ENCODE data around the gene SLC24A3. TPM values are rescaled to one million over a fixed set of nuclear protein-coding genes. Genes with fewer than 3 reads are reported as not detected.

The SLC24A3 gene
- total RNA-seq, 1 experiment from 2014 or later = 0.34 TPM

- Histone ChIP-seq H3K27ac (no peak overlapping the region), H3K4me3 (no peak overlapping the region), H3K4me1 (no peaks in the 10 kb centered on the region), H3K9me3 (replicated peaks) (no peaks in the 10 kb centered on the region), H3K27me3 (no peaks in the 10 kb centered on the region), H3K36me3 (no peaks in the 10 kb centered on the region)
- no peak for DNase-seq
Measured at GRCh38 chr20:19274001-19274400, 61.6 kb downstream of the SLC24A3 start.

- Histone ChIP-seq H3K27me3 (no peaks in the 10 kb centered on the region), H3K27ac (no peak overlapping the region), H3K4me3 (no peak overlapping the region), H3K36me3 (no peaks in the 10 kb centered on the region), H3K4me1 (no peaks in the 10 kb centered on the region), H3K9me3 (replicated peaks) (no peaks in the 10 kb centered on the region)
- no peak for DNase-seq
Measured at GRCh38 chr20:19274412-19275015, 62.1 kb downstream of the SLC24A3 start.

- H3K4me1 ChIP-seq = no peaks in the 10 kb centered on the region
- DNase-seq = no peak
- no peaks in the 10 kb centered on the region for H3K27me3 ChIP-seq
- H3K9me3 ChIP-seq (replicated peaks) = no peaks in the 10 kb centered on the region
- no peaks in the 10 kb centered on the region for H3K36me3 ChIP-seq
- H3K4me3 ChIP-seq = no peak overlapping the region
- no peak overlapping the region for H3K27ac ChIP-seq
Measured at GRCh38 chr20:19275038-19275629, 62.7 kb downstream of the SLC24A3 start.

- DNase-seq = peak in 1 of 2 experiments; percentile 9
- Histone ChIP-seq H3K4me1 (no peaks in the 10 kb centered on the region), H3K9me3 (replicated peaks) (no peaks in the 10 kb centered on the region), H3K36me3 (no peaks in the 10 kb centered on the region), H3K27ac (no peak overlapping the region), H3K4me3 (no peak overlapping the region), H3K27me3 (no peaks in the 10 kb centered on the region)
Measured at GRCh38 chr20:19275630-19276071, 63.2 kb downstream of the SLC24A3 start.

GRCh38 chr20:19277381-19277780 lies 64.9 kb downstream of the SLC24A3 start:
- no peak overlapping the region for H3K4me3 ChIP-seq
- no peak overlapping the region for H3K27ac ChIP-seq
- H3K27me3 ChIP-seq = no peaks in the 10 kb centered on the region
- no peaks in the 10 kb centered on the region for H3K9me3 ChIP-seq (replicated peaks)
- H3K4me1 ChIP-seq = no peaks in the 10 kb centered on the region
- DNase-seq = no peak
- no peaks in the 10 kb centered on the region for H3K36me3 ChIP-seq

GRCh38 chr20:19283490-19284025 lies 71.1 kb downstream of the SLC24A3 start:
- H3K4me1 ChIP-seq = 0 out of 2 replicates have a peak, but pooled peaks cover 5% of the 10 kb centered on the region
- H3K36me3 ChIP-seq = no peaks in the 10 kb centered on the region
- no peaks in the 10 kb centered on the region for H3K27me3 ChIP-seq
- no peak overlapping the region for H3K27ac ChIP-seq
- no peak for DNase-seq
- no peak overlapping the region for H3K4me3 ChIP-seq
- H3K9me3 ChIP-seq (replicated peaks) = no peaks in the 10 kb centered on the region

GRCh38 chr20:19284400-19285178 lies 72.1 kb downstream of the SLC24A3 start:
- no peaks in the 10 kb centered on the region for H3K36me3 ChIP-seq

GRCh38 chr20:19285436-19285835 lies 73.0 kb downstream of the SLC24A3 start:
- no peak overlapping the region for H3K27ac ChIP-seq
- H3K36me3 ChIP-seq = no peaks in the 10 kb centered on the region
- H3K27me3 ChIP-seq = no peaks in the 10 kb centered on the region
- no peak for DNase-seq
- H3K4me3 ChIP-seq = no peak overlapping the region
- H3K4me1 ChIP-seq = 0 out of 2 replicates have a peak, but pooled peaks cover 8% of the 10 kb centered on the region
- H3K9me3 ChIP-seq (replicated peaks) = no peaks in the 10 kb centered on the region

More at GRCh38 chr20:19284400-19285178, 72.1 kb downstream of the SLC24A3 start:
- DNase-seq = peak in 1 of 2 experiments; percentile 15
- H3K4me3 ChIP-seq = no peak overlapping the region
- 0 out of 2 replicates have a peak, but pooled peaks cover 8% of the 10 kb centered on the region for H3K4me1 ChIP-seq
- no peaks in the 10 kb centered on the region for H3K9me3 ChIP-seq (replicated peaks)
- no peak overlapping the region for H3K27ac ChIP-seq
- no peaks in the 10 kb centered on the region for H3K27me3 ChIP-seq

- Histone ChIP-seq H3K36me3 (no peaks in the 10 kb centered on the region), H3K27ac (no peak overlapping the region)
- DNase-seq = no peak
Measured at GRCh38 chr20:19288061-19288460, 75.6 kb downstream of the SLC24A3 start.

GRCh38 chr20:19288636-19289035 lies 76.2 kb downstream of the SLC24A3 start:
- Histone ChIP-seq H3K4me1 (0 out of 2 replicates have a peak, but pooled peaks cover 8% of the 10 kb centered on the region), H3K9me3 (replicated peaks) (no peaks in the 10 kb centered on the region), H3K27me3 (no peaks in the 10 kb centered on the region), H3K27ac (no peak overlapping the region), H3K4me3 (no peak overlapping the region), H3K36me3 (no peaks in the 10 kb centered on the region)
- peak in 1 of 2 experiments; percentile 14 for DNase-seq

More at GRCh38 chr20:19288061-19288460, 75.6 kb downstream of the SLC24A3 start:
- H3K9me3 ChIP-seq (replicated peaks) = no peaks in the 10 kb centered on the region
- H3K4me1 ChIP-seq = 0 out of 2 replicates have a peak, but pooled peaks cover 8% of the 10 kb centered on the region
- no peak overlapping the region for H3K4me3 ChIP-seq
- no peaks in the 10 kb centered on the region for H3K27me3 ChIP-seq

GRCh38 chr20:19289451-19289850 lies 77.0 kb downstream of the SLC24A3 start:
- H3K9me3 ChIP-seq (replicated peaks) = no peaks in the 10 kb centered on the region
- no peaks in the 10 kb centered on the region for H3K27me3 ChIP-seq
- H3K4me3 ChIP-seq = no peak overlapping the region
- no peak for DNase-seq
- H3K4me1 ChIP-seq = 0 out of 2 replicates have a peak, but pooled peaks cover 8% of the 10 kb centered on the region
- no peak overlapping the region for H3K27ac ChIP-seq
- H3K36me3 ChIP-seq = no peaks in the 10 kb centered on the region

GRCh38 chr20:19291024-19291817 lies 78.8 kb downstream of the SLC24A3 start:
- Histone ChIP-seq H3K4me1 (0 out of 2 replicates have a peak, but pooled peaks cover 8% of the 10 kb centered on the region), H3K9me3 (replicated peaks) (no peaks in the 10 kb centered on the region), H3K36me3 (no peaks in the 10 kb centered on the region), H3K27me3 (no peaks in the 10 kb centered on the region), H3K27ac (no peak overlapping the region), H3K4me3 (no peak overlapping the region)
- DNase-seq = no peak

- H3K4me3 ChIP-seq = no peak overlapping the region
- H3K36me3 ChIP-seq = no peaks in the 10 kb centered on the region
- no peak for DNase-seq
- no peaks in the 10 kb centered on the region for H3K9me3 ChIP-seq (replicated peaks)
- H3K27ac ChIP-seq = no peak overlapping the region
- H3K4me1 ChIP-seq = 0 out of 2 replicates have a peak, but pooled peaks cover 8% of the 10 kb centered on the region
- H3K27me3 ChIP-seq = no peaks in the 10 kb centered on the region
Measured at GRCh38 chr20:19291818-19292132, 79.3 kb downstream of the SLC24A3 start.

- 0 out of 2 replicates have a peak, but pooled peaks cover 8% of the 10 kb centered on the region for H3K4me1 ChIP-seq
- H3K36me3 ChIP-seq = no peaks in the 10 kb centered on the region
- H3K27ac ChIP-seq = no peak overlapping the region
- H3K4me3 ChIP-seq = no peak overlapping the region
- no peaks in the 10 kb centered on the region for H3K27me3 ChIP-seq
- no peak for DNase-seq
- H3K9me3 ChIP-seq (replicated peaks) = no peaks in the 10 kb centered on the region
Measured at GRCh38 chr20:19292254-19292653, 79.8 kb downstream of the SLC24A3 start.

Data from SJCRH30 (cell line).